Measurements from ENCODE around the gene SVEP1. TPM values are rescaled to one million over a fixed set of nuclear protein-coding genes. Genes with fewer than 3 reads are reported as not detected.

SVEP1 gene
- polyA plus RNA-seq, 3 donors = under 0.01 TPM; not detected in 2

DNA sequence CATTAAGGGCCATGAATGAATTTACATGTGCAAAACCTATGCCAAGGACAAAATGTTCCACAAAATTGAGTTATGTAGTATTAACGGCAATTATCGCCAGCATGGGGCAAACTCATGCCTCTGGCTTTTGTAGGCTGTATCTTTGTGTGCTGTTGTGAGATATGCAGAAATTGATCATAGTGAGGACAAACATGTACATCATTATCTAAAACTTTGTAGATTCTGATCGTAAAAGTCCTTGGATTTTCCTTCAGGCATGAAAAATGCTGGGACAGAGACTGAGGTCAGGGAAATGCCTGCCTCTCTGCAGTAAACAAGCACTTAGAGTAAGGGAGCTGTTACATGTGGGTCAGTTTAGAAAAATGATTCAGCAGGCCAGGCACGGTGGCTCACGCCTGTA, 236.0 kb downstream of the SVEP1 start:
- Histone ChIP-seq H2AFZ (ENCODE audit: insufficient read depth, low read depth, low read length, poor library complexity, severe bottlenecking) (no peak overlapping the region), H4K20me1 (ENCODE audit: insufficient read depth, low read length) (no peaks in the 10 kb centered on the region), H3K27me3 (ENCODE audit: control insufficient read depth in 2 of 2, insufficient read depth in 2 of 2, low read length in 2 of 2) (no peaks in the 10 kb centered on the region), H3K36me3 (replicated peaks in 1 of 2; ENCODE audit: control insufficient read depth in 1 of 2, insufficient read depth in 2 of 2, low read length in 2 of 2) (no peaks in the 10 kb centered on the region), H3K9ac (ENCODE audit: insufficient read depth, low read length, poor library complexity, severe bottlenecking) (no peak overlapping the region), H3K27ac (ENCODE audit: low read depth in 1 of 2, low read length in 2 of 2) (no peak overlapping the region), H3K9me3 (replicated peaks in 1 of 2; ENCODE audit: control insufficient read depth in 1 of 2, insufficient read depth in 1 of 2, low read length in 2 of 2) (no peaks in the 10 kb centered on the region), H3K79me2 (ENCODE audit: insufficient read depth, low read length) (no peaks in the 10 kb centered on the region), H3K4me3 (replicated peaks in 1 of 3; ENCODE audit: low read depth in 2 of 3, low read length in 3 of 3) (no peak overlapping the region), H3K4me2 (replicated peaks; ENCODE audit: extremely low read depth, low read length, poor library complexity, severe bottlenecking) (no peak overlapping the region), H3K4me1 (ENCODE audit: control insufficient read depth in 1 of 2, insufficient read depth in 2 of 2, low read length in 2 of 2) (no peaks in the 10 kb centered on the region)
- no peaks in the 10 kb centered on the region for H3K36me3 Mint-ChIP-seq
- intact Hi-C loops (cut with micrococcal nuclease) = no loop called here
- no CpG with 5 or more reads among the region's 5 CpGs for WGBS (ENCODE audit: insufficient coverage)
- H3K9me3 Mint-ChIP-seq = no peaks in the 10 kb centered on the region
- DNase-seq = no peak
- H3K27ac Mint-ChIP-seq = no peak overlapping the region
- peaks cover 0 to 7% (median 7%) of the 10 kb centered on the region in 3 donors for H3K27me3 Mint-ChIP-seq (ENCODE audit: low read depth in 3 of 3)
- no peak overlapping the region for H3K4me3 Mint-ChIP-seq
- H3K4me1 Mint-ChIP-seq = no peaks in the 10 kb centered on the region
- TF ChIP-seq, protein P1, sequence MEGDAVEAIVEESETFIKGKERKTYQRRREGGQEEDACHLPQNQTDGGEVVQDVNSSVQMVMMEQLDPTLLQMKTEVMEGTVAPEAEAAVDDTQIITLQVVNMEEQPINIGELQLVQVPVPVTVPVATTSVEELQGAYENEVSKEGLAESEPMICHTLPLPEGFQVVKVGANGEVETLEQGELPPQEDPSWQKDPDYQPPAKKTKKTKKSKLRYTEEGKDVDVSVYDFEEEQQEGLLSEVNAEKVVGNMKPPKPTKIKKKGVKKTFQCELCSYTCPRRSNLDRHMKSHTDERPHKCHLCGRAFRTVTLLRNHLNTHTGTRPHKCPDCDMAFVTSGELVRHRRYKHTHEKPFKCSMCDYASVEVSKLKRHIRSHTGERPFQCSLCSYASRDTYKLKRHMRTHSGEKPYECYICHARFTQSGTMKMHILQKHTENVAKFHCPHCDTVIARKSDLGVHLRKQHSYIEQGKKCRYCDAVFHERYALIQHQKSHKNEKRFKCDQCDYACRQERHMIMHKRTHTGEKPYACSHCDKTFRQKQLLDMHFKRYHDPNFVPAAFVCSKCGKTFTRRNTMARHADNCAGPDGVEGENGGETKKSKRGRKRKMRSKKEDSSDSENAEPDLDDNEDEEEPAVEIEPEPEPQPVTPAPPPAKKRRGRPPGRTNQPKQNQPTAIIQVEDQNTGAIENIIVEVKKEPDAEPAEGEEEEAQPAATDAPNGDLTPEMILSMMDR (IDR thresholded peaks at IDR 0.05) = no peak

DNA sequence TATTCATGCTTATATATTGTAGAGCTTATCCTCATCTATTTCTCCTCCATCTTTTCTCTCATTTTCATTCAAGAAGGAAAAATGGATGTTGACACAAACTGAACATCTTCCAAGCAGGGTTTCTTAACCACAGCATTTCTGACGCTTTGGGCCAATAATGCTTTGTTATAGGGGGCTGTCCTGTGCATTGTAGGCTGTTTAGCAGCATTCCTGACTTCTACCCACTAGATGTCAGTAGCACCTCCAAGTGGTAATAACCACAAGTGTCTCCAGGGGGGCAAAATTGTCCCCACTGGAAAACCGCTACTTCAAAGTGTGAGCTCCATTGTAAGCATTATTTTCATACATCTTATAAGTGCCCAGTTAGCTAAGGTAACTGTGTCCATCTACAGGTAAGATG, 239.2 kb downstream of the SVEP1 start:
- Histone ChIP-seq H3K9ac (ENCODE audit: insufficient read depth, low read length, poor library complexity, severe bottlenecking) (no peak overlapping the region), H3K27ac (ENCODE audit: low read depth in 1 of 2, low read length in 2 of 2) (no peak overlapping the region), H4K20me1 (ENCODE audit: insufficient read depth, low read length) (no peaks in the 10 kb centered on the region), H3K4me3 (replicated peaks in 1 of 3; ENCODE audit: low read depth in 2 of 3, low read length in 3 of 3) (no peak overlapping the region), H3K79me2 (ENCODE audit: insufficient read depth, low read length) (no peaks in the 10 kb centered on the region), H3K36me3 (replicated peaks in 1 of 2; ENCODE audit: control insufficient read depth in 1 of 2, insufficient read depth in 2 of 2, low read length in 2 of 2) (no peaks in the 10 kb centered on the region), H3K4me1 (ENCODE audit: control insufficient read depth in 1 of 2, insufficient read depth in 2 of 2, low read length in 2 of 2) (no peaks in the 10 kb centered on the region), H3K9me3 (replicated peaks in 1 of 2; ENCODE audit: control insufficient read depth in 1 of 2, insufficient read depth in 1 of 2, low read length in 2 of 2) (no peaks in the 10 kb centered on the region), H2AFZ (ENCODE audit: insufficient read depth, low read depth, low read length, poor library complexity, severe bottlenecking) (no peak overlapping the region), H3K27me3 (ENCODE audit: control insufficient read depth in 2 of 2, insufficient read depth in 2 of 2, low read length in 2 of 2) (no peaks in the 10 kb centered on the region), H3K4me2 (replicated peaks; ENCODE audit: extremely low read depth, low read length, poor library complexity, severe bottlenecking) (no peak overlapping the region)
- no peak for DNase-seq
- TF ChIP-seq, protein P1 (IDR thresholded peaks at IDR 0.05) = no peak
- intact Hi-C loops (cut with micrococcal nuclease) = no loop called here
- Mint-ChIP-seq H3K27me3 (ENCODE audit: low read depth in 3 of 3) (peaks cover 0 to 9% (median 7%) of the 10 kb centered on the region in 3 donors), H3K4me1 (no peaks in the 10 kb centered on the region), H3K27ac (no peak overlapping the region), H3K4me3 (no peak overlapping the region), H3K36me3 (no peaks in the 10 kb centered on the region), H3K9me3 (no peaks in the 10 kb centered on the region)
- WGBS (ENCODE audit: insufficient coverage) = no CpG with 5 or more reads among the region's 2 CpGs

Measured in CD14-positive monocyte (primary cell).